Astrocyte of the spinal cord (primary cell): ENCODE data around the gene LRCH1.

Source experiments
- DNase-seq: peaks from one replicate; pipeline ENCODE4 v3.0.0; 2011; ENCODE audit warnings: low read depth, low spot score
- H3K4me3 ChIP-seq: 2 replicates; pipeline ENCODE4 v1.5.1; 2011; ENCODE audit warnings: low read depth, mild to moderate bottlenecking, low read length, moderate library complexity
- in situ Hi-C: cut with HindIII; loops from 2 replicates; pipeline ENCODE4 v1.10.0; 2017; ENCODE audit warnings: low sequenced_read_pairs
- TF ChIP-seq, protein P1 (sequence below): IDR thresholded peaks from 2 replicates; pipeline ENCODE4 v1.5.1; 2012; ENCODE audit warnings: low read depth, mild to moderate bottlenecking, low read length, inconsistent platforms

LRCH1 gene

DNA sequence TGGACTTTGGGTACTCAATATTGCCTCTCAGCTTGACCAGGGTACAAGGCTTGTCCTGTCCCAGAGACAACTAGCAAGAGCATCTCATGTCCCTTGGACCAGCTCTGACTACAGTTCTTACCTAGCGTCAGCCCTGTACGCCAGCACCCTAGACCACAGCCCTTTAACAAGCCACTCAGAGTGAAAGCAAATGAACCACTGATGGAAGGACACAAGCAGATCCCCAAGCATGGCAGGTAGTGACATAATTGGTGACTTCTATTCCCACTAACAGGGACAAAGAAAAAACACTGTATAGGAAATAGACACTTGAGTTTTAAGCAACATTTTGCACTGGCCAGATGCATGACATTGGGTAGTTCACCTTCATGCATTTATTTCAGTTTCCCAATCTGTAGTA, 8.8 kb upstream of the LRCH1 start:
- no peak for DNase-seq
- H3K4me3 ChIP-seq, result no peak overlapping the region
- TF ChIP-seq, protein P1, sequence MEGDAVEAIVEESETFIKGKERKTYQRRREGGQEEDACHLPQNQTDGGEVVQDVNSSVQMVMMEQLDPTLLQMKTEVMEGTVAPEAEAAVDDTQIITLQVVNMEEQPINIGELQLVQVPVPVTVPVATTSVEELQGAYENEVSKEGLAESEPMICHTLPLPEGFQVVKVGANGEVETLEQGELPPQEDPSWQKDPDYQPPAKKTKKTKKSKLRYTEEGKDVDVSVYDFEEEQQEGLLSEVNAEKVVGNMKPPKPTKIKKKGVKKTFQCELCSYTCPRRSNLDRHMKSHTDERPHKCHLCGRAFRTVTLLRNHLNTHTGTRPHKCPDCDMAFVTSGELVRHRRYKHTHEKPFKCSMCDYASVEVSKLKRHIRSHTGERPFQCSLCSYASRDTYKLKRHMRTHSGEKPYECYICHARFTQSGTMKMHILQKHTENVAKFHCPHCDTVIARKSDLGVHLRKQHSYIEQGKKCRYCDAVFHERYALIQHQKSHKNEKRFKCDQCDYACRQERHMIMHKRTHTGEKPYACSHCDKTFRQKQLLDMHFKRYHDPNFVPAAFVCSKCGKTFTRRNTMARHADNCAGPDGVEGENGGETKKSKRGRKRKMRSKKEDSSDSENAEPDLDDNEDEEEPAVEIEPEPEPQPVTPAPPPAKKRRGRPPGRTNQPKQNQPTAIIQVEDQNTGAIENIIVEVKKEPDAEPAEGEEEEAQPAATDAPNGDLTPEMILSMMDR, result no peak
- in situ Hi-C loops, result no loop called here

DNA sequence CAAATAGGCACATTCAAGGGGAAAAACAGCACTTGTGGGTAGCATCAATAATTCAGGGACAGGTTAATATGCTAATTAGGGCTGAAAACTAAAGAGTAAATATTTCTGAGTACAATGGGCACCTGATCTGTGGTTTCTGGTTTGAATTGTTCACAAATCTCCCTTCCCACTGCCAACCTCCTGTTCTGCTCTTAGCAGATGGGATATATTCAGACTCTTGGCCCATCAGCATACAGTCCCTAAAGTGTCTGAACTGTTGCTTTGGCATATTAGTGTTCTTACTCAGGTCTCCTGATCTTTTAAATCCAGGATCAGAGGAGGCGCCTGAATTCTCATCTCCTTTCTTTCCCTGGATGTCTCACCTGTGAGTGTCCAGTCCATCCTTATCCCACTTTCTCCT, 8.2 kb upstream of the LRCH1 start:
- TF ChIP-seq, protein P1, result no peak
- H3K4me3 ChIP-seq, result no peak overlapping the region
- DNase-seq, result no peak
- in situ Hi-C loops, result no loop called here

DNA sequence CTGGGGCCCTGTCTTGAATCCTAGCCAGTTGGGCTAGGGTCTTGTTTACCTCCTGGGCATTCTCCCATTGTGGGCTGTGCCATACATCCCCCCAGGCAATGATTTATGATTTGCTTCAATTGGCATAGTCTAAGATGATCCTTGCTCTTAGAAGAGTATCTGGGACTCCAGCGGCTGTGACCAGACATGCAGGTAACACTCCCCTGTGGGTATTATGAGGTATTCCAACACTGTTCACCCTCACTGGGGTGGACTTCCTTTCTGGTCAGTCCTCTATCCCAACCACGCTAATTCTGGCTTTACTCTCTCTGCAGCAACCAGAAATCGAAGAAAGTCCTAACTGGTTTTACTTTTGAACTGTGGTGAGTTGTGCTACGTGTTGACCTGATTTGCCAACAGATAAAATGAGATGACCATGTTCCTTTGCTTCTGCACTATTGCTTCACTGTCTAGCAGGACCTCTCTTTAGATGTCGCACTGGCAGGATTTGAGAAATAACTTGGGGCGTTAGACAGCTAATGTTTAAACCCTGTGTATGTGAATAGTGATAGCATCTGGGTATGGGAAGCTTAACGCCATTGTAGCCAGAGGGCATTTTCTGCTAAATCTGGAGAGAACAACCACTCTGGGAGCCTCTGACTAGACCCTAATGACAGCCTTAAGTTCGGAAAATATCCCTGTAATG, 6.7 kb upstream of the LRCH1 start:
- in situ Hi-C loops, result no loop called here
- TF ChIP-seq, protein P1, result no peak
- H3K4me3 ChIP-seq, result no peak overlapping the region
- no peak for DNase-seq

DNA sequence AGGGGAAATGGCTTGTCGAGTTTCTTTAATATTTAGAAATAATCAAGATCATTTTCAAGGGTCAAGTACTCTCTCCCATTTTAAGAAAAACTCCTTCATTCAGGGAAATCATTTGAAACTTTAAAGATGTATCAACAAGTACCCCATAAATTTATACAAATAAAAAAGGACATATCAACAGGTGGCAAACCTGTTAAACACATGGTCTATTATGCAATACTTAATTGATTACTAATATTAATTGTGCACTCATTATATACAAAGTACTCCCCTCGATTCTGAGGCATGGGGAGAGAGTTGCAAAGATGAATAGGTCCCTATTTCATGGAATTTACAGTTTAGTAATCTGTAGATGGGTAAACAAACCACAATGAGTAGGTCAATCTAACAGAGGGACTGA, 2.1 kb upstream of the LRCH1 start:
- H3K4me3 ChIP-seq, result no peak overlapping the region
- no peak for DNase-seq
- TF ChIP-seq, protein P1, result no peak
- in situ Hi-C loops, result no loop called here

DNA sequence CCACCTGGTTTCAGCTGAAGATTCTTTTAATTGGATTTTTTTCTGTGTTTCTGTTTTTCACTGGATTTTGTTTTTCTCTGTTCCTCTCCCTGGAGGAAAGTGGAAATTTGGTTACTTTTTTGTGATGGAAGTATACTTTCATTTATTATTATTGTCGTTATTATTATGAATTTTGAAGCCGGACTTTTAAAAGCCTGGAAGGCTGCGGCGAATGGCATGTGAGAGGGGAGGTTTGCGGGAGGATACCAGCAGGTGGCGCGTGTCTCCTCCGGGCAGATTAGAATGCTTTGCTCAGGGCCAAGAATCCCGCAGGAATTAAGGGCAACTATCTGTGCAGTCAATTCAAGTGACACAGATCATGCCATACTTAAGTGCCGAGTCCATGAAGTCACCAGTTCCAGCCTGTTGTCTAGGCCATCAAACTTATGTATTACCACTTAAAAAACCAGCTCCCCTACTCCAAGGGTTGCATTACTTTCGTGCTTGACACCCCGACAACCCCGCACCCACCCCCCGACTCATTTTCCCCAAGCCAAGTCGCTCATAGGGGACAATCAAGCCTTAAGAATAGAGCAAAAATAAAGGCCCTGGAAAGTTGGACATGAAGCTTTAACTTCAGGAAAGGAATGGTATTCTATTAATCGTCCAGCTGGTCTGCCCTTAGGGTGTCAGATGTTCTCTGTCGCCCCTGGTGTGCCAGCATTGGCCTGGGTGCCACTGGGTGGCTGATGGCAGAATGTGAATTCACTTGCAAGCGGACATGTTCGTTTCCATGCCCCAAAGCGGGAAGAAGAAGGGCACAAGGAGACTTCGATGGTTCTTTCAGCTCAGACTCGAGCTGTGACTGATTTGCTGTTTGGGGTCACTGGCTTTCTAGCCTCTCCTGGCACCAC, 1.3 kb upstream of the LRCH1 start:
- in situ Hi-C loops, result no loop called here
- TF ChIP-seq, protein P1, result peak; percentile 93
- DNase-seq, result peak; percentile 64
- no peak overlapping the region for H3K4me3 ChIP-seq

DNA sequence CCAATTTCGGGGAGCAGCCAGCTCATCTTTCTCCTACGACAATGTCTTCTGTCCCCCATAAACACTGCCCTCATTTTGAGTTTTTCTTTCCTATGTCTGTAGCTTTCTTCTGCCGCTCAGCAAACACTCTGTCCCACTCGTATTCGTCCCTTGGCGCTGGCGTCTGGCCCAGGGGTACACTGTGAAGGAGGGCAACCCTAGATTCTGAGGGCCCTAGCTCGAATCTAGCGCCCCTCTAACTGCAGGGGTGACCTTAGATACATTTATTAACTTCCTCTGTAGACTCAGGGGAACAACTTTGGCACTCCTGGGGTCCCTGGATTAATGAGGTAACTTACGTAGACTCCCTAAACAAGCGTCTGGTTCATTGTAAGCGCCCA, 677 bp upstream of the LRCH1 start:
- DNase-seq, result no peak
- TF ChIP-seq, protein P1, result no peak
- peak overlapping the region; percentile 90 for H3K4me3 ChIP-seq
- in situ Hi-C loops, result no loop called here
